ACC112 (cell line): ENCODE measurements around the gene SZT2.

Experiments used
- H2AFZ ChIP-seq: fragments of 200-600 bp; sonication (generic); one replicate; pipeline ENCODE4 v1.6.0; 2017; ENCODE audit warnings: antibody characterized with exemption, low read length; ENCODE audit not compliant: unreplicated experiment
- H3K27ac ChIP-seq: fragments of 200-600 bp; sonication (generic); 2 replicates; pipeline ENCODE4 v1.5.1; 2014; ENCODE audit warnings: low read depth, mild to moderate bottlenecking, antibody characterized with exemption, low read length, moderate library complexity
- H3K27me3 ChIP-seq: fragments of 200-600 bp; sonication (generic); 2 replicates; pipeline ENCODE4 v1.6.1; 2014; ENCODE audit warnings: mild to moderate bottlenecking, antibody characterized with exemption, low read length, moderate library complexity, mixed read lengths; ENCODE audit not compliant: insufficient read depth
- H3K36me3 ChIP-seq: fragments of 200-600 bp; sonication (generic); 2 replicates; pipeline ENCODE4 v1.6.1; 2016; ENCODE audit warnings: mild to moderate bottlenecking, antibody characterized with exemption, low read length, moderate library complexity, mixed read lengths; ENCODE audit not compliant: insufficient read depth
- H3K4me1 ChIP-seq: fragments of 200-600 bp; sonication (generic); one replicate; pipeline ENCODE4 v1.6.1; 2016; ENCODE audit warnings: low read length, mixed read lengths; ENCODE audit not compliant: insufficient read depth, unreplicated experiment, control insufficient read depth
- H3K4me3 ChIP-seq: fragments of 200-600 bp; sonication (generic); 2 replicates; pipeline ENCODE4 v1.5.1; 2014; ENCODE audit warnings: mild to moderate bottlenecking, low read depth, low read length
- H3K79me2 ChIP-seq: fragments of 200-600 bp; sonication (generic); one replicate; pipeline ENCODE4 v1.6.0; 2016; ENCODE audit warnings: low read length; ENCODE audit not compliant: control insufficient read depth, unreplicated experiment, insufficient read depth

SZT2 gene

DNA sequence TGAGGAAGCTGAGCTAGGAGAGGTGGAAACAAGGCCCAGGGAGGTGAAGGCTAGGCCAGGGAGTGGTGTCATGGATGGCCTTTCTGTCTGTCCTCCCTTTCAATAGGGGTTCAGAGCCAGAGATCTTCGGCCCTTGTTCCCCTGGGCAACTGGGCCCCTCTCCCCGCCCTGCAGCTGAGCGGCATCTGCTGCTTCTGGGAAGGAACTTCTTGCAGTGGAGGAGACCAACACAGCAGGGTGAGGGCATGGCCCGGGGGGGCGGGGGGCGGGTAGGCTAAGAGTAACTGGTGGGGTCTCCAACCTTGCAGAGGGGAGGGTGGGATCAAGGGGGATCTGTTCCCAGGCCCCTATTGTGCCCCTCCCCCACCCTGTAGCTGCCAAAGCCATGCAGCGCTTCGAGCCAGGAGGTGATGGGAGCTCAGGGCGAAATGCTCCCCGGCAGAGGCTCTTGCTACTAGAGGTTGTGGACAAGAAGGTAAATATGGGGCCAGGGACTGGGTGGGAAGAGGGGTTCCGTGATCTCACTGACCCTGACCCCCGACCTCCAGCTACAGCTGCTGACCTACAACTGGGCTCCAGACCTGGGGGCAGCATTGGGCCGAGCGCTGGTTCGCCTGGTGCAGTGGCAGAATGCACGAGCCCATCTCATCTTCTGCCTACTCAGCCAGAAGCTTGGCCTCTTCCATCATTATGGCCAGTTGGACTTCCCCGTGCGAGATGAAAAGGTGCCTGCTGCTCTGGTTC is 52.4 kb downstream of the SZT2 start:
- Histone ChIP-seq H3K27me3 (no peaks in the 10 kb centered on the region), H2AFZ (no peak overlapping the region), H3K4me1 (no peaks in the 10 kb centered on the region), H3K79me2 (no peaks in the 10 kb centered on the region), H3K4me3 (no peak overlapping the region), H3K27ac (no peak overlapping the region), H3K36me3 (peaks cover 15% of the 10 kb centered on the region; the same call in 1 of the 2 replicates)

- Histone ChIP-seq H3K36me3 (peaks cover 15% of the 10 kb centered on the region; the same call in 1 of the 2 replicates), H3K27me3 (no peaks in the 10 kb centered on the region), H2AFZ (no peak overlapping the region)
Measured at GRCh38 chr1:43442756-43443155, 53.1 kb downstream of the SZT2 start.

DNA sequence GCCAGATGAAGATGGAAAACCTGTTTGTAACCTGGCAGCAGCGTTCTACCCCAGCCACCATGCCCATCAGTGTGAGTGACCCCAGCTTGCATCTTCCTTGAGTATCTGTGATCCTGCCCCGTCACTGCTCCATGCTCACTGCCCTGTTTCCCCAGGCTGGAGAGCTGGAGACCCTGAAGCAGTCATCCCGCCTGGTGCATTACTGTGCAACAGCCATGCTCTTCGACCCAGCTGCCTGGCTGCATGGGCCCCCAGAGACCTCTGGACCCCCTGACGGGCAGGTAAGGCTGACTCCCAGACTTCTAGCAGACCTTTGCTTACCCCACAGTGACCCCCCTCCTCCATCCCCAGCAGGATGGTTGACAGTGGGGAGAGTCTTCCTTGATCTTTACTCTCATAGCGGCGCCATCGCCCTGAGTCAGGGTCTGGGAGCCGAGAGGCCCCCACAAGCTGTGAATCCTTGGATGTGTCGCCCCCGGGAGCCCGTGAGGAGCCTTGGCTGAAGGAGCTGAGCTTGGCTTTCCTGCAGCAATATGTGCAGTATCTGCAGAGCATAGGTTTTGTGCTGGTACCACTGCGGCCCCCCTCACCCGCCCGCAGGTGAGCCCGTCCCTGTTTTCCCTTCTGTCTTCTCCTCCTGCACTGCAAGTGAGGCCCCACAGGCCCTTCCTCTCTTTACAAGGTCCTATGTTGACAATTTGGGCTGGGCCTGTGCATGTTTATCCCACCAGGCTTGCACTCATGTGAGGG is 53.7 kb downstream of the SZT2 start:
- H3K27me3 ChIP-seq: no peaks in the 10 kb centered on the region
- H2AFZ ChIP-seq: no peak overlapping the region
- H3K4me3 ChIP-seq: no peak overlapping the region
- peaks cover 15% of the 10 kb centered on the region; the same call in 1 of the 2 replicates for H3K36me3 ChIP-seq
- no peaks in the 10 kb centered on the region for H3K4me1 ChIP-seq
- no peaks in the 10 kb centered on the region for H3K79me2 ChIP-seq
- H3K27ac ChIP-seq: no peak overlapping the region

More at GRCh38 chr1:43442756-43443155, 53.1 kb downstream of the SZT2 start:
- no peak overlapping the region for H3K4me3 ChIP-seq
- H3K27ac ChIP-seq: no peak overlapping the region
- no peaks in the 10 kb centered on the region for H3K79me2 ChIP-seq
- H3K4me1 ChIP-seq: no peaks in the 10 kb centered on the region

DNA sequence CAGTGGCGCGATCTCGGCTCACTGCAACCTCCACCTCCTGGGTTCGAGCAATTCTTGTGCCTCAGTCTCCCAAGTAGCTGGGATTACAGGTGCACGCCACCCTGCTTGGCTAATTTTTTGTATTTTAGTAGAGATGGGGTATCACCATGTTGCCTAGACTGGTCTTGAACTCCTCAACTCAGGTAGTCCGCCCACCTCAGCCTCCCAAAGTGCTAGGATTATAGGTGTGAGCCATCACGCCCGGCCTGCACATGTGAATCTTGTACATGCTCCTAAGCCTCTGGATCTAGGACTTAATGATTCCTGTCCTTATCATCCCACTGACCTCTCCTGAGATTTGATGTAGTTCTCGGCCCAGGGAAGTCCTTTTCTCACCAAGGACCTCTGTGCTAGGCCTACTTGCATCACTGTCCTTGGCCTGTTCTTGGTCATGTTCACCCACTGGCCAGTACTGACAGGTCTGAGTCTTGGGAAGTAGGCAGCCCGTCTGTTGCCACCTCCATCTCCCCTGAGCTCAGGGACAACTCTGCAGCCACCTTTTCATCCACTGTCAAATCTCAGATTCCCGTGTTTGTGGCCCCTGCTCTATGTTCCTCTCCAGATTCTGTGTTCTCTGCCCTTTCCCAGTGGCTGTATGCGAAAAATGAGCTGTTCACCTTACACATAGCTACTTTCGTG is 54.6 kb downstream of the SZT2 start:
- H3K27me3 ChIP-seq: no peaks in the 10 kb centered on the region
- no peak overlapping the region for H2AFZ ChIP-seq
- peaks cover 12% of the 10 kb centered on the region; the same call in 1 of the 2 replicates for H3K36me3 ChIP-seq
- H3K79me2 ChIP-seq: no peaks in the 10 kb centered on the region
- H3K4me3 ChIP-seq: no peak overlapping the region
- H3K4me1 ChIP-seq: no peaks in the 10 kb centered on the region
- no peak overlapping the region for H3K27ac ChIP-seq

- H3K36me3 ChIP-seq: peaks cover 12% of the 10 kb centered on the region; the same call in 1 of the 2 replicates
Measured at GRCh38 chr1:43444836-43445235, 55.1 kb downstream of the SZT2 start.

DNA sequence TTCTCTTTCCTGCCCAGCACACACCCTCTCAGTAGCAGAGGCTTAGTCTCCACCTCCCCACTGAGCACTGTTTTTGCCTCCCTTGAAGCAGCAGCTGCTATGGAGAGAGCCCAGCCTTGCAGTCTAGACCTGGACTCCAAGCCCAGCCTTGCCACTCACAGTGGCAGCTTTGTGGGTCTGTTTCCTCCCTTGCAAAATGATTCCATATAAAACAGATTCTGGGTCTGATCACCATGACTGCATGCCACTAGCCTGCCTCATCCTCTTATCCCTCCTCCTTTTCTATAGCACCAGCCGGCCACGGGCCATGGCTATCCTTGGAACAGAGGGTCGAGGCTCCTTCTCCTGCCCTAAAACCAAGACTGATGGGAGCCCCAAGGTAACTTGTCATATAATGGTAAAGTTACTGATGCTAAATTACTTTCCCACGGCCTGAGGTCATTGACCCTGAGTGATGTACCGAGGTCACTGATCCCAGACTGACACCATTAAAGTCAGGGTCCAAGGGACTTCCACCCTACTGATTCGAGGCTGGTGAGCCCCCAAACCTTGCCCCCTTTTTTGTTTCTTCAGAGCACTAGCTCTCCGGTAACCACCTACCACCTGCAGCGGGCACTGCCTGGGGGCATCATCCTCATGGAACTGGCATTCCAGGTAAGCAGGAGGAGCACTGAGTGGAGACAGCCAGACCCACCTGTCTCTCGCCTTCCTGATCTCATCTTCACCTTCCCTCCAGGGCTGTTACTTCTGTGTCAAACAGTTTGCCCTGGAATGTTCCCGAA is 56.1 kb downstream of the SZT2 start:
- H3K36me3 ChIP-seq: peaks cover 10% of the 10 kb centered on the region; the same call in 1 of the 2 replicates
- no peak overlapping the region for H3K4me3 ChIP-seq
- no peak overlapping the region for H3K27ac ChIP-seq
- no peaks in the 10 kb centered on the region for H3K27me3 ChIP-seq
- H2AFZ ChIP-seq: no peak overlapping the region
- no peaks in the 10 kb centered on the region for H3K79me2 ChIP-seq
- H3K4me1 ChIP-seq: no peaks in the 10 kb centered on the region

More at GRCh38 chr1:43444836-43445235, 55.1 kb downstream of the SZT2 start:
- Histone ChIP-seq H3K27ac (no peak overlapping the region), H3K79me2 (no peaks in the 10 kb centered on the region), H3K27me3 (no peaks in the 10 kb centered on the region), H2AFZ (no peak overlapping the region), H3K4me1 (no peaks in the 10 kb centered on the region), H3K4me3 (no peak overlapping the region)

GRCh38 chr1:43446388-43446740 is 56.7 kb downstream of the SZT2 start:
- peaks cover 10% of the 10 kb centered on the region; the same call in 1 of the 2 replicates for H3K36me3 ChIP-seq
- no peak overlapping the region for H3K4me3 ChIP-seq
- no peak overlapping the region for H2AFZ ChIP-seq
- no peaks in the 10 kb centered on the region for H3K27me3 ChIP-seq
- no peaks in the 10 kb centered on the region for H3K4me1 ChIP-seq
- H3K79me2 ChIP-seq: no peaks in the 10 kb centered on the region
- no peak overlapping the region for H3K27ac ChIP-seq

- peaks cover 1% of the 10 kb centered on the region for H3K79me2 ChIP-seq
- H3K4me1 ChIP-seq: no peaks in the 10 kb centered on the region
- no peak overlapping the region for H3K4me3 ChIP-seq
- H3K36me3 ChIP-seq: peaks cover 10% of the 10 kb centered on the region; the same call in 1 of the 2 replicates
- H3K27me3 ChIP-seq: no peaks in the 10 kb centered on the region
- H2AFZ ChIP-seq: no peak overlapping the region
- H3K27ac ChIP-seq: no peak overlapping the region
Measured at GRCh38 chr1:43446881-43447835, 57.5 kb downstream of the SZT2 start.

DNA sequence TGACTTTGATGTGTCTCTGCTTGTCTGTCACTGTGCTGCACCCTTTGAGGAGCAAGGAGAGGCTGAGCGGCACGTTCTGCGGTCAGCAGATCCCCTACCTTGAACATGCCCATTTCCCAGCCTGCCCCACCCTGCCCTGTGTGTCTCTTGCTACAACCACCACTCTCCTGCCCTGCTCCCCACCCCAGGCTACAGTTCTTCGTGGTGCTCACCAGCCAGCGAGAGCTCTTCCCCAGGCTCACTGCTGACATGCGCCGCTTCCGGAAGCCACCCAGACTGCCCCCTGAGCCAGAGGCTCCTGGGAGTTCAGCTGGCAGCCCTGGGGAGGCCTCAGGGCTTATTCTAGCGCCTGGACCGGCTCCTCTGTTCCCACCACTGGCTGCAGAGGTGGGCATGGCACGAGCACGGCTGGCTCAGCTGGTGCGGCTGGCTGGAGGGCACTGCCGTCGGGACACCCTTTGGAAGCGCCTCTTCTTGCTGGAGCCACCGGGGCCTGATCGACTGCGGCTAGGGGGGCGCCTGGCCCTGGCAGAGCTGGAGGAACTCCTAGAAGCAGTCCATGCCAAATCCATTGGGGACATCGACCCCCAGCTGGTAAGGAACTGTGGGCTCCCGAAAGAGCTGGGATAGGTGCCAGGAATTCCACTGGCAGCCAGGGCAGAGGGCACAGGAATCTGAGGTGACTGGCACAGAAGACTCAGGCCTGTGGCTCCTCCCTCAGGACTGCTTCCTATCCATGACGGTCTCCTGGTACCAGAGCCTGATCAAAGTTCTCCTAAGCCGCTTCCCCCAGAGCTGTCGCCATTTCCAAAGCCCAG is 58.4 kb downstream of the SZT2 start:
- H3K4me3 ChIP-seq: no peak overlapping the region
- peaks cover 2% of the 10 kb centered on the region for H3K79me2 ChIP-seq
- no peak overlapping the region for H2AFZ ChIP-seq
- H3K27me3 ChIP-seq: no peaks in the 10 kb centered on the region
- H3K27ac ChIP-seq: no peak overlapping the region
- H3K4me1 ChIP-seq: peaks cover 9% of the 10 kb centered on the region
- H3K36me3 ChIP-seq: peaks cover 10% of the 10 kb centered on the region; the same call in 1 of the 2 replicates
